Loucy (cell line): ENCODE measurements around the gene TMPRSS6.

Source experiments
- H2AFZ ChIP-seq: fragments of 200-600 bp; sonication (generic); 2 replicates; pipeline ENCODE4 v1.6.0; 2016; ENCODE audit warnings: antibody characterized with exemption, mild to moderate bottlenecking, low read length, moderate library complexity
- H3F3A ChIP-seq: fragments of 200-600 bp; 2 replicates; pipeline ENCODE4 v1.6.0; 2016; ENCODE audit warnings: antibody characterized with exemption, low read depth, mild to moderate bottlenecking
- H3K27me3 ChIP-seq: fragments of 200-600 bp; sonication (generic); 2 replicates; pipeline ENCODE4 v1.6.1; 2014; ENCODE audit warnings: low read length, mild to moderate bottlenecking; ENCODE audit not compliant: insufficient read depth, poor library complexity, severe bottlenecking
- H3K36me3 ChIP-seq: fragments of 200-600 bp; sonication (generic); 2 replicates; pipeline ENCODE4 v1.6.1; 2016; ENCODE audit warnings: low read length; ENCODE audit not compliant: insufficient read depth
- H3K4me1 ChIP-seq: fragments of 200-600 bp; sonication (generic); 2 replicates; pipeline ENCODE4 v1.5.1; 2014; ENCODE audit warnings: low read length, mild to moderate bottlenecking; ENCODE audit not compliant: insufficient read depth, poor library complexity, severe bottlenecking
- H3K4me2 ChIP-seq: fragments of 200-600 bp; sonication (generic); 2 replicates; pipeline ENCODE4 v1.6.0; 2014; ENCODE audit warnings: antibody characterized with exemption, low read length, low read depth, mild to moderate bottlenecking; ENCODE audit not compliant: poor library complexity, severe bottlenecking
- H3K4me3 ChIP-seq: fragments of 200-600 bp; sonication (generic); 2 replicates; pipeline ENCODE4 v1.5.1; 2014; ENCODE audit warnings: low read length, mild to moderate bottlenecking, mixed read lengths; ENCODE audit not compliant: poor library complexity, severe bottlenecking
- H3K79me2 ChIP-seq: fragments of 200-600 bp; sonication (generic); 2 replicates; pipeline ENCODE4 v1.6.1; 2014; ENCODE audit warnings: low read length; ENCODE audit not compliant: insufficient read depth
- H3K9ac ChIP-seq: fragments of 200-600 bp; sonication (generic); 2 replicates; pipeline ENCODE4 v1.6.0; 2014; ENCODE audit warnings: mild to moderate bottlenecking, low read depth, low read length, moderate library complexity; ENCODE audit not compliant: poor library complexity, severe bottlenecking
- H3K9me2 ChIP-seq: fragments of 200-600 bp; sonication (generic); replicated peaks from 2 replicates; pipeline ENCODE4 v1.6.1; 2016; ENCODE audit warnings: low read depth, low read length, mixed read lengths
- H3K9me3 ChIP-seq: fragments of 200-600 bp; sonication (generic); 2 replicates; pipeline ENCODE4 v1.6.1; 2014; ENCODE audit warnings: mild to moderate bottlenecking, antibody characterized with exemption, low read length, low read depth; ENCODE audit not compliant: insufficient read depth
- H4K20me1 ChIP-seq: fragments of 200-600 bp; sonication (generic); 2 replicates; pipeline ENCODE4 v1.6.0; 2014; ENCODE audit warnings: antibody characterized with exemption, low read length, mild to moderate bottlenecking; ENCODE audit not compliant: insufficient read depth, poor library complexity, severe bottlenecking
- EZH2phosphoT487 ChIP-seq: fragments of 200-600 bp; IDR thresholded peaks from 2 replicates; pipeline ENCODE4 v1.6.1; 2018; ENCODE audit warnings: antibody characterized with exemption, mild to moderate bottlenecking, moderate library complexity, borderline replicate concordance
- TF ChIP-seq, protein P1 (sequence below): fragments of 200-600 bp; sonication (generic); conservative IDR thresholded peaks from 2 replicates; pipeline ENCODE4 v1.5.1; 2014; ENCODE audit warnings: mild to moderate bottlenecking, antibody characterized with exemption, low read length

Gene TMPRSS6

GRCh38 chr22:37062702-37063381, 46.7 kb downstream of the TMPRSS6 start:
- Histone ChIP-seq H3K9me2 (no peaks in the 10 kb centered on the region), H3K4me3 (no peak overlapping the region), H3K9me3 (no peaks in the 10 kb centered on the region), H3K9ac (no peak overlapping the region), H3K4me1 (peaks cover 6% of the 10 kb centered on the region), H3F3A (no peaks in the 10 kb centered on the region), H2AFZ (no peak overlapping the region), H3K4me2 (no peak overlapping the region), H3K27me3 (no peaks in the 10 kb centered on the region), H3K79me2 (no peaks in the 10 kb centered on the region), H4K20me1 (no peaks in the 10 kb centered on the region), H3K36me3 (no peaks in the 10 kb centered on the region)
- TF ChIP-seq, protein P1, sequence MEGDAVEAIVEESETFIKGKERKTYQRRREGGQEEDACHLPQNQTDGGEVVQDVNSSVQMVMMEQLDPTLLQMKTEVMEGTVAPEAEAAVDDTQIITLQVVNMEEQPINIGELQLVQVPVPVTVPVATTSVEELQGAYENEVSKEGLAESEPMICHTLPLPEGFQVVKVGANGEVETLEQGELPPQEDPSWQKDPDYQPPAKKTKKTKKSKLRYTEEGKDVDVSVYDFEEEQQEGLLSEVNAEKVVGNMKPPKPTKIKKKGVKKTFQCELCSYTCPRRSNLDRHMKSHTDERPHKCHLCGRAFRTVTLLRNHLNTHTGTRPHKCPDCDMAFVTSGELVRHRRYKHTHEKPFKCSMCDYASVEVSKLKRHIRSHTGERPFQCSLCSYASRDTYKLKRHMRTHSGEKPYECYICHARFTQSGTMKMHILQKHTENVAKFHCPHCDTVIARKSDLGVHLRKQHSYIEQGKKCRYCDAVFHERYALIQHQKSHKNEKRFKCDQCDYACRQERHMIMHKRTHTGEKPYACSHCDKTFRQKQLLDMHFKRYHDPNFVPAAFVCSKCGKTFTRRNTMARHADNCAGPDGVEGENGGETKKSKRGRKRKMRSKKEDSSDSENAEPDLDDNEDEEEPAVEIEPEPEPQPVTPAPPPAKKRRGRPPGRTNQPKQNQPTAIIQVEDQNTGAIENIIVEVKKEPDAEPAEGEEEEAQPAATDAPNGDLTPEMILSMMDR = no peak
- no peak for TF ChIP-seq EZH2phosphoT487

DNA sequence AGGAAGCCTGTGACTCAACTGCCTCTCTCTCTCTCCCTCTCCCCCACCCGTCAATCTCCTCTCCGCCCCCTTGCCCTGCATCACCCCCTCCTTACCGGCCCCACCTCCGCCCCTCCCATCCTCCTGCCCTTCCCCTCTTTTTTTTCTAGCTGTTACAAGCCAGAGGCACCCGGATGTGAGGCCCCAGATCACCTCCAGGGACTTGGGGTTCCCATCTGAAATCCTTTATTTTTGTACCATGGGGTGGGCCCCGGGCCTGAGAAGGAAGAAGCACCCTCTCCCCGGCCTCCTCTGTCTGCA, 47.2 kb downstream of the TMPRSS6 start:
- Histone ChIP-seq H3K4me1 (peaks cover 6% of the 10 kb centered on the region), H2AFZ (no peak overlapping the region), H3K36me3 (no peaks in the 10 kb centered on the region), H3K4me2 (no peak overlapping the region), H3K79me2 (no peaks in the 10 kb centered on the region), H3K4me3 (no peak overlapping the region), H3F3A (no peaks in the 10 kb centered on the region), H3K27me3 (no peaks in the 10 kb centered on the region), H3K9me3 (no peaks in the 10 kb centered on the region), H3K9ac (no peak overlapping the region), H4K20me1 (no peaks in the 10 kb centered on the region), H3K9me2 (no peaks in the 10 kb centered on the region)
- TF ChIP-seq, protein P1 = no peak
- TF ChIP-seq EZH2phosphoT487 = no peak

DNA sequence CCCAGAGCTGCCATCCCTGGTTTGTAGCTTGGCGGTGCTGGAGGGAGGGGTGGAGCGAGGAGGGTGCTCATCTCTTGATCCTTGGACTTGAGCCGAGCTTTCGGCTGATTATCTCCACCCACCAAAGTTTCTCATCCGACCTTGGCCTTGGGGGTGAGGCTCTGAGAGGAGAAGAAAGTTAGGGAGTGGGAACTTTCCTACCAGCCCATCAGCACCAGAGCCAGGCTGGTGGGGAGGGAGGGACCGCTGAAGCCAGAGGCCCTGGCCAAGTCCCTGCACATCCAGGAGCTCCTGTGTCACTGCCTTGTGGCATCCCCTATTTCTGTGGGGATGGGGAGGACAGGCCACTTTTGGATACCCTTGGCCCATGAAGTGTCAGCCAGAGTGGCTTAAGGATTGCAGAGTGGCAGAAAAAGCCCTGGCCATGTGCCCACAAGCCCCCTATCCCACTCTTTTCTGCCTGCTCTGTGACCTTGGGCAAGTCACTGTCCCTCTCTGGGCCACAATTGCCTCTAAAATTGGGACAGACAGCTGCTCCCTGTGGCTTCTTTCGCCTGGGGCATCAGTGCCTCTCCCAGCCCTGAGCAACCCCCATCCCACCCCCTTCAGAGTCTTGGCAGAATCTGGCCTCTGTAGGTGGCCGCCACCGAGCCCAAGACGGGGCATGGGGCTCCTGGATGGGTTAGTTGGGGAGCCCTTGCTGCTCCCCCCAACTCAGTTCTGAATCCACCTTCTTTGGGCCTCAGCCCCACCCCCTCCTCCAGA, 47.7 kb downstream of the TMPRSS6 start:
- Histone ChIP-seq H3K27me3 (no peaks in the 10 kb centered on the region), H4K20me1 (no peaks in the 10 kb centered on the region), H3K9me3 (no peaks in the 10 kb centered on the region), H3K36me3 (no peaks in the 10 kb centered on the region), H3K4me1 (peaks cover 6% of the 10 kb centered on the region), H3K9me2 (no peaks in the 10 kb centered on the region), H3K4me3 (no peak overlapping the region), H2AFZ (no peak overlapping the region), H3F3A (no peaks in the 10 kb centered on the region), H3K9ac (no peak overlapping the region), H3K4me2 (no peak overlapping the region), H3K79me2 (no peaks in the 10 kb centered on the region)
- TF ChIP-seq EZH2phosphoT487 = no peak
- TF ChIP-seq, protein P1 = no peak
